ENCODE data around the gene SLC25A40.
A peak's percentile ranks its signal among the peaks of the same experiment; 100 is the strongest.
"Not testable (repeated sequence)": the region's sequence is repeated elsewhere in the genome, so short reads cannot be mapped to it uniquely, and the experiment has no call there.

SLC25A40 gene

GRCh38 chr7:87876040-87876868, at the start of gene SLC25A40, which contains the start of gene DBF4:
TSS of gene SLC25A40 (minus strand) at chr7:87876360. CDS start at chr7:87858727, 17,633 bp downstream.
TSS of gene DBF4 (plus strand) at chr7:87876493. CDS start at chr7:87876733, 240 bp downstream.
- DNase-seq, result peak; percentile 92

GRCh38 chr7:87922759-87923395, 46.7 kb upstream of the SLC25A40 start:
- DNase-seq, result not testable (repeated sequence)

DNA sequence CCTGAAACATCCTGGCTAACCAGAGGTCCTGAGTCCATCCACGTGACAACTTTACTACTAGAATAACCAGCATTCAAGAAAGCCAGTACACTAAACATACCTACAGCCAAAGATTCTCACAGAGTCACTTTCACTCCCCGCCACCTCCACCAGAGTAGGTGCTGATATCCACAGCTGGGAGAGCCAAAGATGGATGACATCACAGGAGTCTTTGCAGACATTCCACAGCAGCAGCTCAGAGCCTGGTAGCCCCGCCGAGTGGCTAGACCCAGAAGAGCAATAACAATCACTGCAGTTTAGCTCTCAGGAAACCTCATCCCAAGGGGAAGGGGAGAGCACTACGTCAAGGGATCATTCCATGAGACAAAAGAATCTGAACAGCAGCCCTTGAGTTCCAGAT, 44.4 kb upstream of the SLC25A40 start:
- no peak for DNase-seq

DNA sequence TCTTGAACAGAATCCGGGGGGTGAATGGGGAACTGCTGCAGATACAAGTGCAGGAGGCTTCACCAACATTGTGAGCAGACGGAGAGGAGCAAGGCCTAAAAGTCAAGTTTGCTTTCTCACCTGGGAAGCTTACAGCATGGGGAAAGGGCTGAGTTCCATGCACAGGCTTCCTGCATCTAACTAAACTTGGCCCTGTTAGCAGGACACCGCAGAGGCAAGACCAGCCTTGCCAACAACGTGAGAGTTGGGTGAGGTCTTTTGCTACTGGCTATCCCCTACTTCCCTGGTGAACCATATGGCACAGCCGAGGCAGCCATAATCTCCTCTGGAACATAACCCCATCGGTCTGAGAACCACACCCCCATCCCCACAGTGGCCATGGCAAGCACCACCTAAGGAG, 43.7 kb upstream of the SLC25A40 start:
- DNase-seq, result no peak

DNA sequence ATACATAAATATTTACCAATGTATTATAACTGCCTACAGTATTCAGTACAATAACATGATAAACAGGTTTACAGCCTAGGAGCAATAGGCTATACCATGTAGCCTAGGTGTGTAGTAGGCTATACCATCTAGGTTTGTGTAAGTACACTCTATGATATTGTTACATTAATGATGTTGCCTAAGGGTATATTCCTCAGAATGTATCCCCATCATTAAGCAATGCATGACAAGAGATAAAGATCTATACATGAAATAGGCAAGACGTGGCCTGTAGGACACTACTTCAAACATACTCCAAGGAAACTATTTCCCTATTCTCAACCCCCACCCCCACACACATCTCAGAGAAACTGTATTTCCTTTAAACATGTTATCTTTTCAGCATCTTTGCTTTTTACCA, 42.6 kb upstream of the SLC25A40 start:
- no peak for DNase-seq

DNA sequence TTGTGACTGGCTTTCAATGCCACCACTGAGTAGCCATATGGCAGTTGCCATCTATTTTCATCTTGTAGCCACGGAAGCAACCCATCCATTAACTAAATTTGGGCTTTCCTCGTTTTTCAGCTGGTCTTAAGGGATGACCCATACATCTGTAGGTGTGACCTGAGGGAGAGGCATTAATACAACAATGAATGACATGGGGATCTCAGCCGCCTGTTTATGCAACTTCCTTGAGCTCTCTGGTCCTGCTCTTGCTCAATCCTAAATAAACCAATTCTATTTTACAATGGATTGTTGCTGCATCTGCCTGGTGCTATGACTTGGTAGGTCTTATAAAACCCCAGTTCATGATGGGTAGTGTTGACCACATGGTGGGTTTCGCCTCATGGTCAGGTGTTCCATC, 36.0 kb upstream of the SLC25A40 start:
- no peak for DNase-seq

DNA sequence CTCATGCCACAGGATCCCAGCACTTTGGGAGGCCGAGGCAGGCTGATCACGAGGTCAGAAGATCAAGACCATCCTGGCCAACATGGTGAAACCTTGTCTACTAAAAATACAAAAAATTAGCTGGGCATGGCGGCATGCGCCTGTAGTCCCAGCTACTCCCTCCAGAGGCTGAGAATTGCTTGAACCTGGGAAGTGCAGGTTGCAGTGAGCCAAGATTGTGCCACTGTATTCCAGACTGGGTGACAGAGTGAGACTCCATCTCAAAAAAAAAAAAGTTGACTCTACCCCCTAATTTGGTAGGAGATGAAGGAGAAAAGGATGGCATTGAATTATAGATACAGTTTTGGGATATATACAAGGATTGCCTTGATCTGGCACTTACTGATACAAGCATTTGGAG, 32.7 kb upstream of the SLC25A40 start:
- DNase-seq, result not testable (repeated sequence)

DNA sequence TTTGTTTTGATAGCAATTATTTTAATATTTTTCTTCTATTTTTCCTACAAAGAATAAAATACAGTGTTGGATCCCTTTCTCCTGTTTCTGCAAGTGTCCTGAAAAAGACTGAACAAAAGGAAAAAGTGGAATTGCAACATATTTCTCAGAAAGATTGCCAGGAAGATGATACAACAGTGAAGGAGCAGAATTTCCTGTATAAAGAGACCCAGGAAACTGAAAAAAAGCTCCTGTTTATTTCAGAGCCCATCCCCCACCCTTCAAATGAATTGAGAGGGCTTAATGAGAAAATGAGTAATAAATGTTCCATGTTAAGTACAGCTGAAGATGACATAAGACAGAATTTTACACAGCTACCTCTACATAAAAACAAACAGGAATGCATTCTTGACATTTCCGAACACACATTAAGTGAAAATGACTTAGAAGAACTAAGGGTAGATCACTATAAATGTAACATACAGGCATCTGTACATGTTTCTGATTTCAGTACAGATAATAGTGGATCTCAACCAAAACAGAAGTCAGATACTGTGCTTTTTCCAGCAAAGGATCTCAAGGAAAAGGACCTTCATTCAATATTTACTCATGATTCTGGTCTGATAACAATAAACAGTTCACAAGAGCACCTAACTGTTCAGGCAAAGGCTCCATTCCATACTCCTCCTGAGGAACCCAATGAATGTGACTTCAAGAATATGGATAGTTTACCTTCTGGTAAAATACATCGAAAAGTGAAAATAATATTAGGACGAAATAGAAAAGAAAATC, 31.2 kb upstream of the SLC25A40 start:
- not testable (repeated sequence) for DNase-seq

- no peak for DNase-seq
Observed at GRCh38 chr7:87899255-87899654, 23.1 kb upstream of the SLC25A40 start.

GRCh38 chr7:87895363-87895762, 19.2 kb upstream of the SLC25A40 start:
- DNase-seq, result no peak

- peak; percentile 55 for DNase-seq
Observed at GRCh38 chr7:87886875-87887274, 10.7 kb upstream of the SLC25A40 start.

- DNase-seq, result no peak
Observed at GRCh38 chr7:87885018-87885417, 8.9 kb upstream of the SLC25A40 start.

GRCh38 chr7:87882151-87882937, 6.2 kb upstream of the SLC25A40 start:
- no peak for DNase-seq

GRCh38 chr7:87878208-87878735, 2.1 kb upstream of the SLC25A40 start:
- no peak for DNase-seq

- DNase-seq, result no peak
Observed at GRCh38 chr7:87877366-87878040, 1.3 kb upstream of the SLC25A40 start.

DNA sequence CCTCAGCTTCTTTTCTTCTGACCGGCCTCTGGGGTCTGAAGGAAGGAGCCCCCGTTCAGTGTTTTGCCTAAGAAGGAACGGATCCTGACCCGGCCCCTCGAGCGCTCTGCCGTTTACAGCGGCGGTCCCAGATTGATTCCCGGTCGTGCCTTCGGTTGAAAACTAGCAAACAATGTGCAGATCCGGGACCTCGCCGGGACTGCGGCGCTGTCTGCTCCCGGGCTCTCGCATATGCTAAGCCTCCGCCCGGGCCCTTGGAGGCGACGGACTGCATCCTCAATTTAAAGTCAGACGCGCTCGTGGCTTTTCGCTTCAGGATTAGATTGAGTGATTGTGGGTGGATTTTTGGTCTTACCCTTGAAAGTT, 692 bp upstream of the SLC25A40 start:
- DNase-seq, result peak; percentile 29

- peak; percentile 10 for DNase-seq
Observed at GRCh38 chr7:87875151-87876039, 765 bp downstream of the SLC25A40 start.

- peak; percentile 19 for DNase-seq
Observed at GRCh38 chr7:87874066-87874465, 2.1 kb downstream of the SLC25A40 start.

DNA sequence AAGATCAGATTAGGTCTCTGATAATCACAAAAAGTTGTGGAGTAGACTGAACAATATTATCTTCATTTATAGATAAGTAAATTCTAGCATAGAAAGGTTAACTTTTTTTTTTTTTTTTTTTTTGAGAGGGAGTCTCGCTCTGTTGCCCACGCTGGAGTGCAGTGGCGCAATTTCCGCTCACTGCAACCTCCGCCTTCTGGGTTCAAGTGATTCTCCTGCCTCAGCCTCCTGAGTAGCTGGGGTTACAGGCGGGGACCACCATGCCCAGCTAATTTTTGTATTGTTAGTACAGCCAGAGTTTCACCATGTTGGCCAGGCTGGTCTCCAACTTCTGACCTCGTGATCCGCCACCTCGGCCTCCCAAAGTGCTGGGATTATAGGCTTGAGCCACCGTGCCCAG, 2.8 kb downstream of the SLC25A40 start:
- DNase-seq, result not testable (repeated sequence)

- no peak for DNase-seq
Observed at GRCh38 chr7:87872346-87872745, 3.8 kb downstream of the SLC25A40 start.

DNA sequence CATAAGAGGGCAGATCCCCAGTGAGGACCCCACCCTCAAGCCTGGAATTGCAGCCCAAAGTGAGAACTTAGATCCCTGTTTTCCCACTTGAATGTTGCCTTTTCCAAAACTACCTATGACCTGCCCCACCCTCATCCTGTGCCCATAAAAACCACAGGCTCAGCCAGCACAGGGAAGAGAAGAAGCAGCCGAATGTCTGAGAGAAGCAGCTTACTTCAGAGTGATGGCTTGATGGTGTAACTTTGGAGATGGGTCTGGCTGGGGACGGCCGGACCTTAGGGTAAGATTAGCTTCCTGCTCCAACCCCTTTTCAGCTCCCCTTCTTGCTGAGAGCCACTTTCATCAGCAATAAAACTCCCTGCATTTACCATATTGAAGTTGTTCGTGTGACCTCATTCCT, 5.7 kb downstream of the SLC25A40 start:
- DNase-seq, result no peak

All from CD4-positive, alpha-beta T cell treated with Interleukin-4 for 4 hours (primary cell).